CD4-positive, alpha-beta T cell (primary cell): ENCODE data around the gene SCUBE1. TPM values are rescaled to one million over a fixed set of nuclear protein-coding genes. Genes with fewer than 3 reads are reported as not detected.

Experiments used
- ATAC-seq: fragments of 200-7000 bp; cut with Tn5 transposase; one replicate; pipeline ENCODE4 v1.10.0; 2022; ENCODE audit warnings: mild to moderate bottlenecking; ENCODE audit not compliant: poor library complexity
- CTCF ChIA-PET: fragments of 350-600 bp; sonication (Branson Sonifier 250); formaldehyde crosslinking; loops from one replicate; lab custom pipeline; 2021; ENCODE audit warnings: antibody characterized with exemption, inconsistent platforms; lab: Charles Lee
- POLR2A ChIA-PET: fragments of 350-600 bp; sonication (Branson Sonifier 250); formaldehyde crosslinking; loops from one replicate; lab custom pipeline; 2021; ENCODE audit warnings: antibody characterized with exemption, inconsistent platforms; lab: Charles Lee
- DNase-seq, 14 experiments: peaks; one replicate each; pipeline ENCODE4 v3.0.0-alpha.2; 2013 to 2020; ENCODE audit warnings: mixed read lengths in 2 of 14
- H3K27ac ChIP-seq, 2 donors: one replicate each; pipeline versions ENCODE4 v1.5.1 to v1.7.0; 2013; ENCODE audit warnings: low read length in 2 of 2, low read depth in 1 of 2, mild to moderate bottlenecking in 1 of 2
- H3K27me3 ChIP-seq, 2 experiments: 1 replicate in 1 of 2; 2 replicates in 1 of 2; pipeline versions ENCODE4 v1.6.1 to v1.7.0; 2013; ENCODE audit warnings: low read length in 2 of 2, control low read depth in 1 of 2, mild to moderate bottlenecking in 1 of 2, moderate library complexity in 1 of 2; ENCODE audit not compliant: insufficient read depth in 2 of 2, control insufficient read depth in 1 of 2
- H3K36me3 ChIP-seq: one replicate; pipeline ENCODE4 v1.6.1; 2013; ENCODE audit warnings: low read length, control low read depth; ENCODE audit not compliant: insufficient read depth
- H3K4me1 ChIP-seq: one replicate; pipeline ENCODE4 v1.6.1; 2013; ENCODE audit warnings: low read length, control low read depth; ENCODE audit not compliant: insufficient read depth
- H3K4me3 ChIP-seq: one replicate; pipeline ENCODE4 v1.5.1; 2013; ENCODE audit warnings: mild to moderate bottlenecking, low read length, moderate library complexity
- H3K9me3 ChIP-seq, 2 experiments: 1 replicate in 1 of 2; 2 replicates in 1 of 2; pipeline versions ENCODE4 v1.6.1 to v1.7.0; 2013; ENCODE audit warnings: low read length in 2 of 2, mild to moderate bottlenecking in 2 of 2, control low read depth in 1 of 2, moderate library complexity in 1 of 2; ENCODE audit not compliant: control insufficient read depth in 1 of 2, insufficient read depth in 1 of 2
- H3K27ac Mint-ChIP-seq: one replicate; pipeline ENCODE4 v1.8.0; 2020; ENCODE audit warnings: mixed read lengths
- H3K27me3 Mint-ChIP-seq: one replicate; pipeline ENCODE4 v1.8.0; 2021; ENCODE audit warnings: mixed read lengths
- H3K36me3 Mint-ChIP-seq: one replicate; pipeline ENCODE4 v1.8.0; 2021; ENCODE audit warnings: low read depth, mixed read lengths
- H3K4me1 Mint-ChIP-seq: one replicate; pipeline ENCODE4 v1.8.0; 2021; ENCODE audit warnings: low read depth, mixed read lengths
- H3K4me3 Mint-ChIP-seq: one replicate; pipeline ENCODE4 v1.8.0; 2020; ENCODE audit warnings: mild to moderate bottlenecking, mixed read lengths
- H3K9me3 Mint-ChIP-seq: one replicate; pipeline ENCODE4 v1.8.0; 2020; ENCODE audit warnings: mixed read lengths
- CTCF ChIP-seq: fragments of 200-600 bp; IDR thresholded peaks from one replicate; pipeline ENCODE4 v1.8.0; 2022; ENCODE audit warnings: antibody characterized with exemption, mild to moderate bottlenecking
- intact Hi-C, 2 experiments: fragments of 100-400 bp; cut with DNase I in 1 of 2; cut with micrococcal nuclease in 1 of 2; formaldehyde crosslinking; loops; one replicate each; pipeline versions ENCODE4 v1.15.1 to v1.9.0; 2023 to 2025; cut with DNase I, micrococcal nuclease
- total RNA-seq, 174 experiments: library from RNA in 2 of 174; stranded (reverse) in 2 of 174; gene quantifications; one replicate each; pipeline ENCODE4 v1.2.3 and lab custom pipeline; 2021 to 2026

Gene SCUBE1
- total RNA-seq, 2 experiments from 2014 or later = not detected

- no peaks in the 10 kb centered on the region for H3K27me3 ChIP-seq
- H3K36me3 Mint-ChIP-seq = peaks cover 12% of the 10 kb centered on the region
- intact Hi-C loops = no loop called here
- no peak overlapping the region for H3K4me3 ChIP-seq
- no peak for DNase-seq
- H3K9me3 Mint-ChIP-seq = no peaks in the 10 kb centered on the region
- H3K4me1 ChIP-seq = peaks cover 10% of the 10 kb centered on the region
- ChIA-PET POLR2A (no interaction called here), CTCF (no interaction called here)
- H3K27ac Mint-ChIP-seq = no peak overlapping the region
- ATAC-seq = no peak
- no peak for TF ChIP-seq CTCF
- H3K27ac ChIP-seq = no peak overlapping the region
- peaks cover 12% of the 10 kb centered on the region for H3K4me1 Mint-ChIP-seq
- H3K27me3 Mint-ChIP-seq = no peaks in the 10 kb centered on the region
- no peak overlapping the region for H3K4me3 Mint-ChIP-seq
- no peaks in the 10 kb centered on the region for H3K9me3 ChIP-seq
- peaks cover 28% of the 10 kb centered on the region for H3K36me3 ChIP-seq
Measured at GRCh38 chr22:43180670-43181069, 162.5 kb downstream of the SCUBE1 start.

GRCh38 chr22:43179911-43180195, 163.3 kb downstream of the SCUBE1 start:
- no peak overlapping the region for H3K27ac ChIP-seq
- peaks cover 5% of the 10 kb centered on the region for H3K4me1 ChIP-seq
- no peak overlapping the region for H3K4me3 ChIP-seq
- Mint-ChIP-seq H3K27ac (no peak overlapping the region), H3K4me1 (peaks cover 6% of the 10 kb centered on the region), H3K36me3 (peaks cover 12% of the 10 kb centered on the region), H3K4me3 (no peak overlapping the region), H3K27me3 (no peaks in the 10 kb centered on the region), H3K9me3 (no peaks in the 10 kb centered on the region)
- ATAC-seq = no peak
- ChIA-PET POLR2A (interaction anchor here (1.4 kb wide), 1 partner anchor 8 kb away, joined by 5 read pairs; the partner anchor contains the start of gene TTLL12), CTCF (no interaction called here)
- H3K36me3 ChIP-seq = peaks cover 28% of the 10 kb centered on the region
- no peak for DNase-seq
- no peaks in the 10 kb centered on the region for H3K27me3 ChIP-seq
- H3K9me3 ChIP-seq = no peaks in the 10 kb centered on the region
- TF ChIP-seq CTCF = no peak
- intact Hi-C loops = no loop called here

GRCh38 chr22:43179146-43179910, 163.8 kb downstream of the SCUBE1 start:
- Histone ChIP-seq H3K27me3 (no peaks in the 10 kb centered on the region), H3K4me3 (no peak overlapping the region), H3K36me3 (peaks cover 32% of the 10 kb centered on the region), H3K4me1 (peaks cover 5% of the 10 kb centered on the region), H3K27ac (no peak overlapping the region), H3K9me3 (no peaks in the 10 kb centered on the region)
- Mint-ChIP-seq H3K4me3 (no peak overlapping the region), H3K27ac (no peak overlapping the region), H3K4me1 (peaks cover 3% of the 10 kb centered on the region), H3K27me3 (no peaks in the 10 kb centered on the region), H3K9me3 (no peaks in the 10 kb centered on the region), H3K36me3 (peaks cover 12% of the 10 kb centered on the region)
- ChIA-PET CTCF (no interaction called here), POLR2A (interaction anchor here (1.4 kb wide), 1 partner anchor 8 kb away, joined by 5 read pairs; the partner anchor contains the start of gene TTLL12)
- intact Hi-C loops = no loop called here
- ATAC-seq (no peak), DNase-seq (no peak)
- TF ChIP-seq CTCF = no peak
